Fibroblast of the conjunctiva (primary cell): Measurements from ENCODE around the gene ARMH2.
"Not testable (repeated sequence)": the region's sequence is repeated elsewhere in the genome, so short reads cannot be mapped to it uniquely, and the experiment has no call there.

Experiments used
- DNase-seq: peaks from one replicate; pipeline ENCODE4 v3.0.0-alpha.2; 2010; ENCODE audit warnings: low read depth

The ARMH2 gene

DNA sequence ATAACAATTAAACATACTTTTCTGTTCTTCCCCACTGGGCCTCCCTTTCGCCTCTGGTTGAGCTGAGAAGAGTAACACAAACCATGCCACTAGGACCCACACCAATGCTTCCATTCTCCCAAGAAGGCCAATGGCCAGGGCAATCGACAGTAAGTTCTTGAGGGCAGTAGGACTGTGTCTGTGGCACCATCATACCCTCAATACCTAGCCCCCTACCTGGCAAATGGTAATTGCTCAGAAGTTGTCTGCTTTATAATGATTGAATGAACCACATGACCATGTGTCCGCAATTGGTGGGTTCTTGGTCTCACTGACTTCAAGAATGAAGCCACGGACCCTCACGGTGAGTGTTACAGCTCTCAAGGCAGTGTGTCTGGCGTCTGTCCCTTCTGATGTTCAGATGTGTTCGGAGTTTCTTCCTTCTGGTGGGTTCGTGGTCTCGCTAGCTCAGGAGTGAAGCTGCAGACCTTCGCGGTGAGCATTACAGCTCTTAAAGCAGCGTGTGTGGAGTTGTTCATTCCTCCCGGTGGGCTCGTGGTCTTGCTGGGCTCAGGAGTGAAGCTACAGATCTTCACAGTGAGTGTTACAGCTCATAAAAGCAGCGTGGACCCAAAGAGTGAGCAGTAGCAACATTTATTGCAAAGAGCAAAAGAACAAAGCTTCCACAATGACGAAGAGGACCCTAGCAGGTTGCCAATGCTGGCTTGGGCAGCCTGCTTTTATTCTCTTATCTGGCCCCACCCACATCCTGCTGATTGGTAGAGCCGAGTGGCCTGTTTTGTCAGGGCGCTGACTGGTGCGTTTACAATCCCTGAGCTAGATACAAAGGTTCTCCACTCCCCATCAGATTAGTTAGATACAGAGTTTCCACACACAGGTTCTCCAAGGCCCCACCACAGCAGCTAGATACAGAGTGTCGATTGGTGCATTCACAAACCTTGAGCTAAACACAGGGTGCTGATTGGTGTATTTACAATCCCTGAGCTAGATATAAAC is 33.6 kb downstream of the ARMH2 start:
- DNase-seq: not testable (repeated sequence)

DNA sequence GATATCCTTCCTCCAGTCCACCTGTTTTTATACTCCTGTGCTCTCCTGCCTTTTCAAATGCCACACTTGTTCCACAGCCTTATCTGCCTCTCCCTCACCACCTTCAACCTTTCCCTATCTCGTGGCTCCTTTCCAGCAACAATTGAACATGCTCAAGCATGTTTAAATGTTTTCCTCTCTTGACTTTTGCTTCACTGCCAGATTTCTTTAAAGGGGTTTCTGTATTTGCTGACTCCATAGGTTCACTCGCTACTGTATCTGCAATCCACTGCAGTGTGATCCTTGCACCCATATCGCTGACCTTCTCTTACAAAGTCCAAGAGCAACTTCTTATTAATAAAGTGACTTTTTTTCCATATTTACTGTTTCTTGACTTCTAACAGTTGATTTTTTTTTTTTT is 35.1 kb downstream of the ARMH2 start:
- DNase-seq: no peak

GRCh38 chr6:24761851-24762250 is 36.9 kb downstream of the ARMH2 start:
- no peak for DNase-seq

DNA sequence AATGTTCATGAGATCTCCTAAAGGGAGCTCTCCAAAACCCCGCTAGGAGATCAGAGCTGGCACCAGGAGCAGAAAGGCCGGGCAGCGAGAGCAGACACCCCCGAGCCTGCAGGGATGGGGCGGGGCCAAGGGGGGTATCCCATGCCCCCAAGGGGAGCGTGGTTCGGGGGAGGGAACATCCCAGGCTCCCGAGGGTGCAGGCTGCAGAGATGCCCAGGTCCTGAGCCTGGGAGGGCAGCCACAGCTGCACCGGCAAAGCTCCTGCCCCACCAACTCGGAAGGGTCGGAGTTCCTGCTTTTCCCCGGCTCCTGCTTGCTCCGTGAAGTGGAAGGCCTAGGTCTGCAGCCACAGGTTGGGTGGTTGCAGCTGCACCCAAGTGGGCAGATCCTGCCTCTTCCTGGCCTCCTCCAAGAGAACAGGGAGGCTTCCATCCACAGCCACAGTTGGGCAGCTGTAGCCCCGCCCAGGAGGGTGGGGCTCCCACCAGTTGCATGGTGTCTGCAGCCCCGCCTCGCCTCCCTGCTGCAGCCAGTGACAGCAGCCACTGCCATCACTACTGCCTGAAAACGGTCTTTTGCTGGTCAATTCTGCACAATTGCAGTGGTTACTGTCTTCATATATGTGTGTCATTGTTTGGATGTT is 37.4 kb downstream of the ARMH2 start:
- no peak for DNase-seq

GRCh38 chr6:24760210-24760609 is 38.5 kb downstream of the ARMH2 start:
- DNase-seq: no peak

DNA sequence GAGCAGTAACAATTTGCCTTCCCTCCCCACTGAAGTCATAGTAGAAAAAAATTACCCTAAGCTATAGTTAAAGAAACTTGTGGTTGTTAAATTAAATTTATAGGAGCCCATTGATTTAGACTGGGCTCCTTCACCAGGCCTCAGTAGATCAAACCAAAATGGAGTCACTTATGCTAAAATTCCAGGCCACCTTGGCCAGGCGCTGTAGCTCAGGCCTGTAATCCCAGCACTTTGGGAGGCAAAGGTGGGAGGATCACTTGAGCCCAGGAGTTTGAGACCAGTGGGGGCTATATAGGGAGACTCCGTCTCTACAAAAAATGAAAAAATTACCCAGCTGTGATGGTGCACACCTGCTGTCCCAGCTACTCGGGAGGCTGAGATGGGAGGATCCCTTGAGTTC is 39.0 kb downstream of the ARMH2 start:
- no peak for DNase-seq

DNA sequence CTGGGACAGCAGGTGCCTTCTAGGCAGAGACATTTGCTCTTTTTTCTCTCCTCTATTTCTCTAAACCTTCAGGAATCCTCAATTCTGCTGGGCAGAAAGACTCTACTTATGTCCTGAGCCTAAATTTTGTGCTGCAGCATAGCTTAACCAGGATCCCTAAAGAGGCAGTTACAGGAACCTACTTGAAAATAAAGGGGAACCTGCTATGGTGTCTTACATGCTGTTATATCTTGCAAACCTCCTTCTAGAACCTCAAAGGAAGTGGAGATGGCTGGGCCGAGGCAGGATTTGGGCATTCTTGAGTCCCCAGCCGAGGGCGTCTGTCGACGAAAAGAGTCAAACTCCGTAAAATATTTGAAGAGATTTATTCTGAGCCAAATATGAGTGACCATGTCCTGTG is 41.1 kb downstream of the ARMH2 start:
- DNase-seq: no peak

DNA sequence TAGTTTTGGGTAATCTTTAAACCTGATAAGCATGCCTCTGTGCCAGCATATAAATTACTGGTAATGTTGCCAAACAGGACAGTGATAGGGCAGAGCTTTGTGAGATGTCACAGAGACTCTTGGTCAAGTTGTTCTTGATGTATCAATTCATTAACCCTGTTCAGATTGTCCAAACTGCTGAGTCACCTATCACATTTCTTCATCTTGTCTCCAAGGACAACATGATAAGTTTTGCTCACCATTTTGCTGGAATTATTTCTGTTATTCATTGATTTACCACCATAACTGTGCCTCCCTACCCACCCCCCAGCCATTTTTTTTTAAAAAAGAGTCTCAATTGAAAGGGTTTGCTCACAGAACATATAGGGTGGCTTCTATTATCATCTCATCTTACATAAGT is 43.4 kb downstream of the ARMH2 start:
- DNase-seq: no peak

DNA sequence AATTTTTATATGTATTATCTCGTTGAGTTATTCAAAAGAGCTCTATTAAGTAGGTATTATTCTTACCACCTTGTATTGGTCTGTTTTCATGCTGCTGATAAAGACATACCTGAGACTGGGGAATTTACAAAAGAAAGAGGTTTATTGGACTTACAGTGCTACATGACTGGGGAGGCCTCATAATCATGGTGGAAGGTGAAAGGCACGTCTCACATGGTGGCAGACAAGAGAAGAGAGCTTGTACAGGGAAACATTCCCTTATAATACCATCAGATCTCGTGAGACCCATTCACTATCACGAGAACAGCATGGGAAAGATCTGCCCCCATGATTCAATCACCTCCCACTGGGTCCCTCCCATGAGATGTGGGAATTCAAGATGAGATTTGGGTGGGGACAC is 44.3 kb downstream of the ARMH2 start:
- DNase-seq: not testable (repeated sequence)

DNA sequence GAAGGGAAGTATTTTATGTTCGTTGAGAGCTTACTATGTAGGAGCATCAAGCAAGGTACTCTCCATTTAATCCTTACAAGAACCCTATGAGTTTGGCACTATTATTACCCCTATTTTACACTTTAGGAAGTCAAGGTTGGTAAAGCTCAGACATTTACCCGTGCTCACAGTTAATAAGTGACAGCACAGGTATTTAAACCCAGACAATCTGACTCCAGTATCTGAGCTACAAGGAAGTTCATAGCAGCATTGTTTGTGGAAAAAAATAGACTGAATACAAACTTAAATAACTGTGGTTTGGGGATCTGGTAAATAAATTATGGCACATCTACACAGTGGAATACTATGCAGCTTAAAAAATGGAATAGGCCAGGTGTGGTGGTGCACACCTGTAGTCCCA is 45.2 kb downstream of the ARMH2 start:
- no peak for DNase-seq

DNA sequence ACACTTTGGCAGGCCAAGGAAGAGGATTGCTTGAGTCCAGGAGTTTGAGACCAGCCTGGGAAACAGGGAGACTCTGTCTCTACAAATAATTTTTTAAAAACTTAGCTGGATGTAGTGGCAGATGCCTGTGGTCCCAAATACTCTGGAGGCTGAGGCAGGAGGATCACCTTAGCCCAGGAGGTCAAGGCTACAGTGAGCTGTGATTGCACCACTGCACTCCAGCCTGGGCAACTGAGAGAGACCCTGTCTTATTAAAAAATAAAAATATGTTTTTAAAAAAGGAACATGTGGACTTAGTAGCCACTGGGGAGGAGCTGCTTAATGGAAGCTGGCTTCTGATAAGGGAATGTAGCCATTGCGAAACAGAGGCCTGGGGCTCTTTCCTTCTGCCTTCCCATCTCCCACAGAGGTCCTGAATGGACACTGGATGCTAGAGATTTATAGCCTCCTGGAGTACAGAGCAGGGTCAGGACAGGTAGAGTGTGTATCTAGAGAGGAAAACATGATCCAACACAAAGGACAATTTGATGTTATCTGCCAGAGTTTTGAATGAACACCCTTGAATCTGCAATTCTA is 45.7 kb downstream of the ARMH2 start:
- DNase-seq: no peak

DNA sequence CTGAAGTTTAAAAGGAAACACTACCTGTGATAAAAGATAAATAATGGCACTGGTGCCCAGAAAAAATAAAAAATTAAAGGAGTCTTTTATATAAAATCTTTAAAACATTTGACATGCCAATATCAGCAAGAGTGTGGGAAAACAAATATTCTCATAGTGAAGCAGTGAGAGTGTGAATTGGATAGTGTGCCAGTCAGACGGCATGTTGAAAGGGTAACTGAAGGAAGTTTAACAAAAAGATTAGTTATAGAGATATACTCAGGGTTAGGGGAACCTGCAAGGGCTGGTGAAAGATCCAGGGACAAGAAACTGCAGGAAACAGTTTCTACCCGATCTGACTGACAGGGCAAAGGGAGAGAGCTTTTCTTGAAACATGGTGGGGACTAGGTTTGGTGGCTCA is 46.2 kb downstream of the ARMH2 start:
- DNase-seq: no peak

DNA sequence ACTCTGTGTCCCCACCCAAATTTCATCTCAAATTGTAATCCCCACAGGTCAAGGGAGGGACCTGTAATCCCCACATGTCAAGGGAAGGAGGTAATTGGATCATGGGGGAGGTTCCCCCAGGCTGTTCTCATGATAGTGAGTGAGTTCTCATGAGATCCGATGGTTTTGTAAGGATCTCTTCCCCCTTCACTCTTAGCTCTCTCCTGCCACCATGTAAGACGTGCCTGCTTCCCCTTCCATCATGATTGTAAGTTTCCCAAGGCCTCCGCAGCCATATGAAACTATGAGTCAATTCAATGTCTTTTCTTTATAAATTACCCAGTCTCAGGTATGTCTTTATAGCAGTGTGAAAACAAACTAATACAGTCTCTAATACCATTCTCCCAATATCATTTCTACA is 47.8 kb downstream of the ARMH2 start:
- DNase-seq: not testable (repeated sequence)

DNA sequence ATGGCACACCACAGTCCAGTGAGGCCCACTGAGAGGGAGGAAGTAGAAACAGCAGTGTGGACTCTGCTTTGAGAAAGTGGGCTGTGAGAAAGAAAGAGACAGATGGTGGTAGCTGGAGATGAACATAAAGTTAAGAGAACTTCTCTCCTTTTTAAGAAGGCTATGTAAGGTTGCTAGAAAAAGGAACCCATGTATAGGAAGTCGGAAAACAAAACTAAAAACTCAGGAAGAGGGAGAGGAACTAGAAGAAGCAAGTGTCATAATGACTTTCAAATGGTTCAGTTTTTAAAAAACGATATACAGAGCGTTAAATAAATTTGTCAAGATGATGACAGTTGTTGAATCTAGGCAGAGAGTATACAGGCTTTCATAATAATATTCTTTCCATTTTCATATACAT is 49.4 kb downstream of the ARMH2 start:
- no peak for DNase-seq
